DOHH2 (cell line): Measurements from ENCODE around the gene ABLIM1.

ENCODE experiments used
- EZH2phosphoT487 ChIP-seq: fragments of 200-600 bp; sonication (generic); IDR thresholded peaks from 2 replicates; pipeline ENCODE4 v1.6.1; 2017; ENCODE audit warnings: borderline replicate concordance, mild to moderate bottlenecking, antibody characterized with exemption, low read length, moderate library complexity, mixed read lengths
- TF ChIP-seq, protein P1 (sequence below): fragments of 200-600 bp; sonication (generic); IDR thresholded peaks from one replicate; pipeline ENCODE4 v1.5.1; 2014; ENCODE audit warnings: antibody characterized with exemption, mild to moderate bottlenecking, low read depth, low read length; ENCODE audit not compliant: poor library complexity, severe bottlenecking

DNA sequence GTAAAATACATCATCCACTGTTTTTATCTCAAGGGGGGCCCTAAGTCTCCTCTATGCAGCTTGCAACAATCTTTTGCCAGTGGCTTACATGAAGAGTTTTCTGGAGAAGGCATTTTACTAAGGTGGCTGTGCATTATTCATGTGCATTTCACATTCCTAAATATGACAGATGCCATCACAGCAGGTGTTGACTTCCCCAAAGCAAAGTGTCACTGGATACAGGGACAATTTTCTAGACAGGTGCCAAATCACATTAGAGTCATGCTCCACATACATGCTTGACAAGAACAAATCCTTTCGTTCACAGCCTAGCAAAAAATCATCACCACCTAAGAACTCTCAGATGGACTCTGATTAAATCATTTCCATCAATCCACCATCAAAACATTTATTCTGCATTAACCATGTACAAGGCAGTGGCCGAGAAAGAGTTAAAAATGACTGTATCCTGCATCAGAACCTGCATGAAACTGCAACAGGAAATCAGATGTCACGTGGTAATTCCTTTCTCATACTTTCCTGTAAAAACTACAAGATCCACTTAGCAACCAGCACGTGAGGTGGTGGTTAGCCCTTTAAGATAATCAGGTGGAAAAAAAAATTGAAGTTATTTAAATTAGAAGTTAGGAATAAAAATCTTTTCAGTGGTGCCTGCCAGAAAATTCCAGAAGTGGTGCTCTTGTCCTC is 165.6 kb downstream of the ABLIM1 start:
- TF ChIP-seq, protein P1, sequence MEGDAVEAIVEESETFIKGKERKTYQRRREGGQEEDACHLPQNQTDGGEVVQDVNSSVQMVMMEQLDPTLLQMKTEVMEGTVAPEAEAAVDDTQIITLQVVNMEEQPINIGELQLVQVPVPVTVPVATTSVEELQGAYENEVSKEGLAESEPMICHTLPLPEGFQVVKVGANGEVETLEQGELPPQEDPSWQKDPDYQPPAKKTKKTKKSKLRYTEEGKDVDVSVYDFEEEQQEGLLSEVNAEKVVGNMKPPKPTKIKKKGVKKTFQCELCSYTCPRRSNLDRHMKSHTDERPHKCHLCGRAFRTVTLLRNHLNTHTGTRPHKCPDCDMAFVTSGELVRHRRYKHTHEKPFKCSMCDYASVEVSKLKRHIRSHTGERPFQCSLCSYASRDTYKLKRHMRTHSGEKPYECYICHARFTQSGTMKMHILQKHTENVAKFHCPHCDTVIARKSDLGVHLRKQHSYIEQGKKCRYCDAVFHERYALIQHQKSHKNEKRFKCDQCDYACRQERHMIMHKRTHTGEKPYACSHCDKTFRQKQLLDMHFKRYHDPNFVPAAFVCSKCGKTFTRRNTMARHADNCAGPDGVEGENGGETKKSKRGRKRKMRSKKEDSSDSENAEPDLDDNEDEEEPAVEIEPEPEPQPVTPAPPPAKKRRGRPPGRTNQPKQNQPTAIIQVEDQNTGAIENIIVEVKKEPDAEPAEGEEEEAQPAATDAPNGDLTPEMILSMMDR = no peak
- no peak for TF ChIP-seq EZH2phosphoT487
